HFFc6 (cell line): ENCODE data around the gene SIM2. TPM values are rescaled to one million over a fixed set of nuclear protein-coding genes. Genes with fewer than 3 reads are reported as not detected.

Source experiments
- DNase-seq: peaks from one replicate; pipeline ENCODE4 v3.0.0-alpha.2; 2018
- H3K27ac Mint-ChIP-seq: 2 replicates; pipeline ENCODE4 v1.8.0; 2020; ENCODE audit warnings: mild to moderate bottlenecking, mixed read lengths
- H3K27me3 Mint-ChIP-seq: 2 replicates; pipeline ENCODE4 v1.8.0; 2021; ENCODE audit warnings: mild to moderate bottlenecking, moderate library complexity, mixed read lengths; ENCODE audit not compliant: insufficient read depth
- H3K36me3 Mint-ChIP-seq: 2 replicates; pipeline ENCODE4 v1.8.0; 2021; ENCODE audit warnings: low read depth, mixed read lengths
- H3K4me1 Mint-ChIP-seq: 2 replicates; pipeline ENCODE4 v1.8.0; 2020; ENCODE audit warnings: low read depth, mixed read lengths
- H3K4me3 Mint-ChIP-seq: 2 replicates; pipeline ENCODE4 v1.8.0; 2020; ENCODE audit warnings: mild to moderate bottlenecking, moderate library complexity, mixed read lengths
- H3K9me3 Mint-ChIP-seq: 2 replicates; pipeline ENCODE4 v1.8.0; 2020; ENCODE audit warnings: mild to moderate bottlenecking, mixed read lengths
- CTCF ChIP-seq: fragments of 200-600 bp; sonication (generic); IDR thresholded peaks from 2 replicates; pipeline ENCODE4 v1.5.0; 2021; ENCODE audit warnings: antibody characterized with exemption, mild to moderate bottlenecking
- total RNA-seq, 6 experiments: library from RNA; stranded (reverse); fragmentation: NEBNext Ultra II Directional; extraction: Animal tissue kit (Norgen Biotek cat#: 25700); gene quantifications; 2 replicates in 1 of 6; 3 replicates in 5 of 6; pipeline ENCODE4 v1.2.3, GENCODE V29; 2021

SIM2 gene
- total RNA-seq, 6 experiments from 2014 or later: not detected

- H3K9me3 Mint-ChIP-seq: no peaks in the 10 kb centered on the region
- H3K36me3 Mint-ChIP-seq: no peaks in the 10 kb centered on the region
- H3K4me1 Mint-ChIP-seq: peaks cover 19% of the 10 kb centered on the region
- H3K27ac Mint-ChIP-seq: no peak overlapping the region
- no peak for TF ChIP-seq CTCF
- no peak for DNase-seq
- peaks cover 67% of the 10 kb centered on the region for H3K27me3 Mint-ChIP-seq
- peak overlapping the region; percentile 62; the same call in 1 of the 2 replicates for H3K4me3 Mint-ChIP-seq
These were observed 805 bp downstream of the SIM2 start for GRCh38 chr21:36699546-36700294.

- Mint-ChIP-seq H3K4me3 (peak overlapping the region; percentile 62; the same call in 1 of the 2 replicates), H3K36me3 (no peaks in the 10 kb centered on the region), H3K27ac (no peak overlapping the region), H3K9me3 (no peaks in the 10 kb centered on the region), H3K4me1 (peaks cover 19% of the 10 kb centered on the region), H3K27me3 (peaks cover 66% of the 10 kb centered on the region)
- DNase-seq: no peak
- no peak for TF ChIP-seq CTCF
These were observed 1.5 kb downstream of the SIM2 start for GRCh38 chr21:36700295-36700970.

- no peak for TF ChIP-seq CTCF
- Mint-ChIP-seq H3K9me3 (no peaks in the 10 kb centered on the region), H3K36me3 (no peaks in the 10 kb centered on the region), H3K27me3 (peaks cover 67% of the 10 kb centered on the region), H3K27ac (no peak overlapping the region), H3K4me3 (no peak overlapping the region; the same call in 1 of the 2 replicates), H3K4me1 (peaks cover 19% of the 10 kb centered on the region)
- no peak for DNase-seq
These were observed 2.2 kb downstream of the SIM2 start for GRCh38 chr21:36700971-36701755.

- Mint-ChIP-seq H3K27ac (no peak overlapping the region), H3K4me3 (no peak overlapping the region; the same call in 1 of the 2 replicates), H3K27me3 (peaks cover 66% of the 10 kb centered on the region), H3K4me1 (peaks cover 19% of the 10 kb centered on the region), H3K36me3 (no peaks in the 10 kb centered on the region), H3K9me3 (no peaks in the 10 kb centered on the region)
- DNase-seq: no peak
- no peak for TF ChIP-seq CTCF
These were observed 3.1 kb downstream of the SIM2 start for GRCh38 chr21:36701756-36702621.

GRCh38 chr21:36702622-36702968 lies 3.7 kb downstream of the SIM2 start:
- Mint-ChIP-seq H3K9me3 (no peaks in the 10 kb centered on the region), H3K27me3 (peaks cover 71% of the 10 kb centered on the region), H3K4me3 (no peak overlapping the region), H3K36me3 (no peaks in the 10 kb centered on the region), H3K27ac (no peak overlapping the region), H3K4me1 (peaks cover 19% of the 10 kb centered on the region)
- no peak for DNase-seq
- TF ChIP-seq CTCF: no peak
